BLaER1 treated with 17β-estradiol and CSF1 and Interleukin-3, amounts not matched to agents 10 nM and 100 nM (cell line): ENCODE measurements around the gene RPS29.

Experiments used
- H3K27ac ChIP-seq, 11 experiments: shearing (Covaris generic); formaldehyde crosslinking; 2 replicates each; pipeline ENCODE4 v1.8.1; 2022
- H3K27me3 ChIP-seq, 11 experiments: shearing (Covaris generic); formaldehyde crosslinking; 2 replicates each; pipeline ENCODE4 v1.8.1; 2022
- H3K36me3 ChIP-seq, 11 experiments: shearing (Covaris generic); formaldehyde crosslinking; 2 replicates each; pipeline ENCODE4 v1.8.1; 2022
- H3K4me1 ChIP-seq, 10 experiments: shearing (Covaris generic); formaldehyde crosslinking; 2 replicates each; pipeline ENCODE4 v1.8.1; 2022
- H3K4me2 ChIP-seq, 11 experiments: shearing (Covaris generic); formaldehyde crosslinking; 2 replicates each; pipeline ENCODE4 v1.8.1; 2022
- H3K4me3 ChIP-seq, 10 experiments: shearing (Covaris generic); formaldehyde crosslinking; 2 replicates each; pipeline ENCODE4 v1.8.1; 2022
- H3K9ac ChIP-seq, 11 experiments: shearing (Covaris generic); formaldehyde crosslinking; 2 replicates each; pipeline ENCODE4 v1.8.1; 2022
- H3K9me3 ChIP-seq, 11 experiments: shearing (Covaris generic); formaldehyde crosslinking; replicated peaks in 1 of 11; 2 replicates each; pipeline ENCODE4 v1.8.1; 2022
- H4K20me1 ChIP-seq, 11 experiments: shearing (Covaris generic); formaldehyde crosslinking; 2 replicates each; pipeline ENCODE4 v1.8.1; 2022
- Cebpa-rat ChIP-seq, 11 experiments: shearing (Covaris generic); IDR thresholded peaks; 2 replicates each; pipeline ENCODE4 v1.8.1; 2022

The RPS29 gene

GRCh38 chr14:49566714-49567113 is 19.5 kb downstream of the RPS29 start:
- TF ChIP-seq Cebpa-rat (IDR thresholded peaks at IDR 0.05): no peak
- no peak overlapping the region for H3K9ac ChIP-seq
- H3K27me3 ChIP-seq: no peaks in the 10 kb centered on the region
- H3K4me2 ChIP-seq: no peak overlapping the region
- H3K36me3 ChIP-seq: peaks cover 4 to 20% (median 11%) of the 10 kb centered on the region in 11 experiments; a peak in 19 of 22 replicates
- H4K20me1 ChIP-seq: no peaks in the 10 kb centered on the region
- H3K4me3 ChIP-seq: no peak overlapping the region
- no peaks in the 10 kb centered on the region for H3K4me1 ChIP-seq
- peaks cover 6 to 27% (median 17%) of the 10 kb centered on the region in 11 experiments; a peak in 20 of 22 replicates for H3K9me3 ChIP-seq
- H3K27ac ChIP-seq: no peak overlapping the region

DNA sequence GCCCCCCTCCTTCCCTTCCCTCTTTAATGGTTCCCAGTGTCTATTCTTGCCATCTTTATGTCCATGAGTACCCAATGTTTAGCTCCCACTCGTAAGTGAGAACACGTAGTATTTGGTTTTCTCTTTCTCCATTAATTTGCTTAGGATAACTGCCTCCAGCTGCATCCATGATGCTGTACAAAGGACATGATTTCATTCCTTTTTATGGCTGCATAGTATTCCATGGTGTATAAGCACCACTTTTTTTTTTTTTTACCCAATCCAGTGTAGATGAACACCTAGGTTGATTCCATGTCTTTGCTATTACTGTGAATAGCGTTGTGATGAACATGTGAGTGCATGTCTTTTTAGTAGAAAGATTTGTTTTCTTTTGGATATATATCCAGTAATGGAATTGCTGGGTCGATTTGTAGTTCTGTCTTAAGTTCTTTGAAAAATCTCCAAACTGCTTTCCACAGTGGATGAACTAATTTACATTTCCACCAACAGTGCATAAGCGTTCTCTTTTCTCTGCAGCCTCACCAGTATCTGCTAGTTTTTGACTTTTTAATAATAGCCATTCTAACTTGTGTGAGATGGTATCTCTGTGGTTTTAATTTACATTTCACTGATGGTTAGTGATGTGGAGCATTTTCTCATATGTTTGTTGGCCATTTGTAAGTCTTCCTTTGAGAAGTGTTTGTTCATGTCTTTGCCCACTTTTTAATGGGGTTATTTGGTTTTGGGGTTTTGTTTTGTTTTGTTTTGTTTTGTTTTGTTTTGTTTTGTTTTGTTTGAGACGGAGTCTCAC is 26.0 kb downstream of the RPS29 start:
- Histone ChIP-seq H3K4me3 (no peak overlapping the region), H3K27ac (no peak overlapping the region), H3K9ac (no peak overlapping the region), H4K20me1 (no peaks in the 10 kb centered on the region), H3K27me3 (no peaks in the 10 kb centered on the region), H3K36me3 (0 out of 22 replicates have a peak, but pooled peaks cover 0 to 3% (median 0%) of the 10 kb centered on the region in 11 experiments), H3K9me3 (peaks cover 7 to 19% (median 11%) of the 10 kb centered on the region in 11 experiments; a peak in 12 of 22 replicates), H3K4me1 (no peaks in the 10 kb centered on the region), H3K4me2 (no peak overlapping the region)
- no peak for TF ChIP-seq Cebpa-rat (IDR thresholded peaks at IDR 0.05)

GRCh38 chr14:49553892-49554291 is 32.3 kb downstream of the RPS29 start:
- Histone ChIP-seq H3K4me2 (no peak overlapping the region), H3K4me3 (no peak overlapping the region), H3K9me3 (no peaks in the 10 kb centered on the region), H3K27ac (no peak overlapping the region), H3K36me3 (no peaks in the 10 kb centered on the region), H3K9ac (no peak overlapping the region), H3K4me1 (no peaks in the 10 kb centered on the region), H4K20me1 (no peaks in the 10 kb centered on the region), H3K27me3 (no peaks in the 10 kb centered on the region)
- TF ChIP-seq Cebpa-rat (IDR thresholded peaks at IDR 0.05): no peak

DNA sequence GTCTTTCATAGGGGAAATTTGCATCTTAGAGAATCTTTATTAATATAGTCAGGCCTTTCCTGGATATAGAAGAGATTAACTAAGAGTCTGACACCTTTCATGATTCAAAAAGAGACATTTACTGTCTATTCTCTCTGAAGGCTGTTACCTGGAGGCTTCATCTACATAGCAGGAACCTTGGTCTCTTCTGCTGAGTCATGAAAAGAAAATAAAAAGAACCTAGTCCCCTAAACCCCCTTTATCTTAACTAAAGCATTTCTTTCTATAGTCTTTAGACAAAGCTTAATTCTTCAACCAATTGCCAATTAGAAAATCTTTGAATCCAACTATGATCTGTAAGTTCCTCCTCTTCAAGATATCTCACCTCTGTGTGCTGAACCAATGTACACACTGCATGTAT is 33.1 kb downstream of the RPS29 start:
- H3K4me3 ChIP-seq: no peak overlapping the region
- no peak for TF ChIP-seq Cebpa-rat (IDR thresholded peaks at IDR 0.05)
- H3K4me2 ChIP-seq: no peak overlapping the region
- H3K27me3 ChIP-seq: no peaks in the 10 kb centered on the region
- no peaks in the 10 kb centered on the region for H4K20me1 ChIP-seq
- H3K9ac ChIP-seq: no peak overlapping the region
- no peaks in the 10 kb centered on the region for H3K4me1 ChIP-seq
- no peaks in the 10 kb centered on the region for H3K36me3 ChIP-seq
- no peak overlapping the region for H3K27ac ChIP-seq
- peaks cover 0 to 6% (median 0%) of the 10 kb centered on the region in 11 experiments; a peak in 3 of 22 replicates for H3K9me3 ChIP-seq

DNA sequence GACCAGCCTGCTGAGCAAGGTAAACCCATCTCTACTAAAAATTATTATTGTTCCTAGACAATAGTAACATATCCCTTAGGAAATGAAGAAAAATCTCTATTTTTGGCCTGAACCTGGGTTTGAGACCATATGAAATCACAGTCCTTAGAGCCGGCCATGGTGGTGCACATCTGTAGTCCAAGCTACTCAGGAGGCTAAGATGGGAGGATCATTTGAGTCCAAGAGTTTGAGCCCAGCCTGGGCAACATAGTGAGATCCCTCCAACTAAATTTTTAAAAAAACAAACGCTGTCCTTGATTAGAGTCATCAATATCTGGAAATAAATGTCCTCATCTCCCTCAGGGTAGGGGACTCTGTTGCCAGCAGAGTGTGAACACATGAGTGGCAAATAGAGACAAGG is 34.6 kb downstream of the RPS29 start:
- Histone ChIP-seq H3K27me3 (no peaks in the 10 kb centered on the region), H4K20me1 (no peaks in the 10 kb centered on the region), H3K4me3 (no peak overlapping the region), H3K9me3 (peaks cover 0 to 7% (median 0%) of the 10 kb centered on the region in 11 experiments; a peak in 3 of 22 replicates), H3K27ac (no peak overlapping the region), H3K4me2 (no peak overlapping the region), H3K9ac (no peak overlapping the region), H3K36me3 (no peaks in the 10 kb centered on the region), H3K4me1 (no peaks in the 10 kb centered on the region)
- TF ChIP-seq Cebpa-rat (IDR thresholded peaks at IDR 0.05): no peak

DNA sequence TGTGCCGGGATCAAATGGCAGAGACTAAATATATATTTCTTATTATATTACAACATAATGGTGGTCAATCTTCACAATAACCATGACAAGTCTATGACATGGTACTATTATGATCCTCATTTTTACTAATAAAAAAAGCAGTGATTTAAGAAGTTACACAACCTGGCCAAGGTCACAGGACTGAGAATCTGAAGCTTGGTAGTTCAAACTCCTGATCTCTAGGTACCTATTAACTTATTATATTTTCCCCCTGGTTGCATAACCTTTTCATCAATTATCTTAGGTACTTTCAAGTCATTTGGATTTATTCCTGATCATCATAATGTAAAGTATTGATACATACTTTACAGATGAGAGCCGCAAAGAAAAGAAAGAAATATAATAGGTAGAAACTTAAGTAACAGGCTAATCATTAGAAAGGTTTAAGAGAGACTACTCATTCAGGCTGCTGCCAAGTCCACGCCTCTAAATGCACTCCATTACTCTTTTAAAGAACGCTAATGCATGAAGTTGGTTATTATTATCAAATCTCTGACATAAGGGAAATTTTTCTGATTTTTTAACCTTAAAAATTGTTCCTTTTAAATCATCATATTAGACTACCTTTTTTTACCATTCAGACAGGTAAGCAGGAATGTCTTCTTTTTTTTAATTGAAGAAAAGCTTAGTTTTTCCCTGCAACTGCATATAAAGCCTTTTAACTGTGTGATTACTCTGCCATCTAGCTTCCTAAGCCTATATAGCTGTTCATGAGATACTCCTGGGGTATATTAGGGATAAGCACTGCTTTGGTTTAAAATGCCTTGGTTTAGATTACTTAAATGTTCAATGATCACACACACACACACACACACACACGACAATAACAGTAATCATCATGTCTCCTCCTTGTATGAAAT is 35.6 kb downstream of the RPS29 start:
- Histone ChIP-seq H3K36me3 (no peaks in the 10 kb centered on the region), H3K4me3 (no peak overlapping the region), H3K4me2 (no peak overlapping the region), H4K20me1 (no peaks in the 10 kb centered on the region), H3K27ac (no peak overlapping the region), H3K4me1 (no peaks in the 10 kb centered on the region), H3K9me3 (peaks cover 0 to 7% (median 0%) of the 10 kb centered on the region in 11 experiments; a peak in 3 of 22 replicates), H3K27me3 (no peaks in the 10 kb centered on the region), H3K9ac (no peak overlapping the region)
- TF ChIP-seq Cebpa-rat (IDR thresholded peaks at IDR 0.05): no peak

DNA sequence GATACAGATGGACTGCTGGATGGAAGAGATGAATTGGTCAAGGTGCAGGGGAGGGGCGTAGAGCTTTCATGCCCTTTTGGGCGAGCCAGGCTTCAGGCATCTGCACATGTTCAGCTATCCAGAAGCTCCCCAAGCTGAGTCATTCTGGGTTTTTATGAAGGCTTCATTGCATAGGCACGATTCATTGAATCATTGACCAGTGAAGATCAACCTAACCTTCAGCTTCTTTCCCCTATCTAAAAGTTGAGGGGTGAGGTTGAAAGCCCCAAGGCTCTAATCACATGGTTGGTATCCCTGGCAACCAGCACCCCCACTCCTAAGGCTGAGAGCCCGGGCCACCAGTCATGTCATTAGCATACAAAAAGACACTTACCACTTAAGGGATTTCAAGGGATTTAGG is 36.3 kb downstream of the RPS29 start:
- Histone ChIP-seq H3K9ac (no peak overlapping the region), H3K4me2 (no peak overlapping the region), H4K20me1 (no peaks in the 10 kb centered on the region), H3K27ac (no peak overlapping the region), H3K4me1 (no peaks in the 10 kb centered on the region), H3K4me3 (no peak overlapping the region), H3K27me3 (no peaks in the 10 kb centered on the region), H3K36me3 (no peaks in the 10 kb centered on the region), H3K9me3 (peaks cover 0 to 7% (median 0%) of the 10 kb centered on the region in 11 experiments; a peak in 3 of 22 replicates)
- TF ChIP-seq Cebpa-rat (IDR thresholded peaks at IDR 0.05): no peak

- Histone ChIP-seq H3K36me3 (no peaks in the 10 kb centered on the region), H3K9me3 (peaks cover 0 to 7% (median 0%) of the 10 kb centered on the region in 11 experiments; a peak in 3 of 22 replicates), H3K27me3 (no peaks in the 10 kb centered on the region), H4K20me1 (no peaks in the 10 kb centered on the region), H3K4me2 (no peak overlapping the region), H3K4me3 (no peak overlapping the region), H3K27ac (no peak overlapping the region), H3K4me1 (no peaks in the 10 kb centered on the region), H3K9ac (no peak overlapping the region)
- no peak for TF ChIP-seq Cebpa-rat (IDR thresholded peaks at IDR 0.05)
These were observed 36.7 kb downstream of the RPS29 start for GRCh38 chr14:49549446-49549845.

DNA sequence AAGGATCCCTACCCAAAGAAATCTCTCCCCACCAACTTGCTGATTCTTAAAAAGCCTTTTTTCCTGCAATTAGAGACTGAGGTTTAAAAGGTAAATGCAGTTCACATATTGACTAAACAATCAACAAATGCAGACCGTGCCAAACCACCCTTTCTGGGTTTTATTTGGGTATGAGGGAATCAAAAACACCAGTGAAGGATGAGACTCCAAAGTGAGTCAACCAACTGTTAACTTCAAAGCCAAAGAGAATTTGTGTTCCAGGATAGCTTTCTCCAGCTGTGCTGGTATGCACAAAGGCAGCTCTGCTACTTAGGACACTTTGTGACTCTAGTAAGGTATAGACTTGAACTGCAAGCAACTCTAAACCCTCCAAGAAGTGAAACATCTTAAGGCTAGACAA is 39.4 kb downstream of the RPS29 start:
- no peaks in the 10 kb centered on the region for H3K4me1 ChIP-seq
- H3K27me3 ChIP-seq: no peaks in the 10 kb centered on the region
- no peak overlapping the region for H3K4me3 ChIP-seq

More for the DNA sequence above, 39.4 kb downstream of the RPS29 start:
- H4K20me1 ChIP-seq: no peaks in the 10 kb centered on the region
- H3K36me3 ChIP-seq: peaks cover 0 to 3% (median 0%) of the 10 kb centered on the region in 11 experiments; a peak in 2 of 22 replicates
- no peak overlapping the region for H3K4me2 ChIP-seq
- TF ChIP-seq Cebpa-rat (IDR thresholded peaks at IDR 0.05): no peak
- no peak overlapping the region for H3K9ac ChIP-seq
- H3K27ac ChIP-seq: no peak overlapping the region
- peaks cover 3 to 14% (median 10%) of the 10 kb centered on the region in 11 experiments for H3K9me3 ChIP-seq
